ENCODE data around the gene TYW1B.
"Not testable (repeated sequence)": the region's sequence is repeated elsewhere in the genome, so short reads cannot be mapped to it uniquely, and the experiment has no call there.

Gene TYW1B

GRCh38 chr7:72544531-72544930, 283.5 kb downstream of the TYW1B start:
- not testable (repeated sequence) for DNase-seq

- DNase-seq = no peak
Observed at GRCh38 chr7:72540923-72541322, 287.1 kb downstream of the TYW1B start.

GRCh38 chr7:72540106-72540611, 287.8 kb downstream of the TYW1B start:
- no peak for DNase-seq

GRCh38 chr7:72539702-72540101, 288.3 kb downstream of the TYW1B start:
- no peak for DNase-seq

GRCh38 chr7:72538856-72539255, 289.1 kb downstream of the TYW1B start:
- no peak for DNase-seq

- no peak for DNase-seq
Observed at GRCh38 chr7:72538147-72538546, 289.9 kb downstream of the TYW1B start.

- DNase-seq = not testable (repeated sequence)
Observed at GRCh38 chr7:72536038-72536437, 292.0 kb downstream of the TYW1B start.

GRCh38 chr7:72531048-72531447, 297.0 kb downstream of the TYW1B start:
- DNase-seq = not testable (repeated sequence)

Measured in activated CD4-positive, alpha-beta T cell treated with anti-CD3 and anti-CD28 coated beads for 1 hour (primary cell).